HG02571 (cell line): ENCODE measurements around the gene SLC16A6.
"Not testable (repeated sequence)": the region's sequence is repeated elsewhere in the genome, so short reads cannot be mapped to it uniquely, and the experiment has no call there.

Experiments
- ATAC-seq: cut with Tn5 transposase; IDR thresholded peaks from one replicate; pipeline ENCODE4 v1.9.1; 2021; ENCODE audit warnings: mild to moderate bottlenecking, moderate library complexity; ENCODE audit not compliant: unreplicated experiment

The SLC16A6 gene

GRCh38 chr17:68314916-68315535 lies 24.1 kb upstream of the SLC16A6 start:
- ATAC-seq: no peak

- no peak for ATAC-seq
These were observed 19.2 kb upstream of the SLC16A6 start for GRCh38 chr17:68310152-68310551.

- ATAC-seq: not testable (repeated sequence)
These were observed 18.2 kb upstream of the SLC16A6 start for GRCh38 chr17:68309066-68309670.

GRCh38 chr17:68308486-68308885 lies 17.6 kb upstream of the SLC16A6 start:
- ATAC-seq: not testable (repeated sequence)

- no peak for ATAC-seq
These were observed 16.5 kb upstream of the SLC16A6 start for GRCh38 chr17:68307443-68307842.

- ATAC-seq: no peak
These were observed 15.9 kb upstream of the SLC16A6 start for GRCh38 chr17:68306819-68307218.

- ATAC-seq: no peak
These were observed 14.2 kb upstream of the SLC16A6 start for GRCh38 chr17:68305142-68305541.

- no peak for ATAC-seq
These were observed 13.8 kb upstream of the SLC16A6 start for GRCh38 chr17:68304706-68305105.

GRCh38 chr17:68302666-68303065 lies 11.7 kb upstream of the SLC16A6 start:
- ATAC-seq: no peak

- no peak for ATAC-seq
These were observed 11.2 kb upstream of the SLC16A6 start for GRCh38 chr17:68302066-68302564.

- no peak for ATAC-seq
These were observed 10.6 kb upstream of the SLC16A6 start for GRCh38 chr17:68301438-68301959.

- ATAC-seq: no peak
These were observed 8.9 kb upstream of the SLC16A6 start for GRCh38 chr17:68299817-68300216.

- ATAC-seq: no peak
These were observed 7.7 kb upstream of the SLC16A6 start for GRCh38 chr17:68298601-68299000.

- no peak for ATAC-seq
These were observed 6.3 kb upstream of the SLC16A6 start for GRCh38 chr17:68297195-68297594.

- ATAC-seq: no peak
These were observed 5.6 kb upstream of the SLC16A6 start for GRCh38 chr17:68296217-68297191.

GRCh38 chr17:68295086-68295485 lies 4.2 kb upstream of the SLC16A6 start:
- no peak for ATAC-seq

- no peak for ATAC-seq
These were observed 3.7 kb upstream of the SLC16A6 start for GRCh38 chr17:68294617-68295016.

GRCh38 chr17:68294196-68294555 lies 3.2 kb upstream of the SLC16A6 start:
- ATAC-seq: no peak

GRCh38 chr17:68293490-68294195 lies 2.7 kb upstream of the SLC16A6 start:
- no peak for ATAC-seq

GRCh38 chr17:68292689-68293040 lies 1.7 kb upstream of the SLC16A6 start:
- no peak for ATAC-seq
